K562 (cell line): ENCODE measurements around the gene TLR5. TPM values are rescaled to one million over a fixed set of nuclear protein-coding genes. Genes with fewer than 3 reads are reported as not detected.

Experiments
- ATAC-seq: fragments of 200-7000 bp; cut with Tn5 transposase; 3 replicates; pipeline ENCODE4 v1.9.1; 2020; ENCODE audit warnings: moderate library complexity
- BruUV-seq: library from RNA; stranded (reverse); fragments of 400-500 nt; replicated peaks from 2 replicates; lab custom pipeline; 2021; lab: Mats Ljungman, UMichigan
- CTCF ChIA-PET: fragments of 300-600 bp; formaldehyde crosslinking; extraction: SDS; loops from one replicate; lab custom pipeline; 2021; ENCODE audit warnings: low intra/inter-chr PET ratio; lab: Yijun Ruan, JAX
- POLR2A ChIA-PET: fragments of 300-600, 350-650 bp; sonication (Branson Sonifier 250); formaldehyde crosslinking; extraction: SDS; loops from one replicate; lab custom pipeline; 2021; ENCODE audit warnings: antibody characterized with exemption, inconsistent platforms; lab: Yijun Ruan, JAX
- DNase-seq, 4 experiments: peaks; one replicate each; pipeline versions ENCODE4 v3.0.0 to v3.0.0-alpha.2; 2011 to 2018; ENCODE audit warnings: low spot score in 3 of 4, mixed read lengths in 3 of 4; ENCODE audit errors: extremely low read depth in 1 of 4
- FAIRE-seq: peaks from 2 replicates; lab custom pipeline; 2011; peaks lifted over from hg19 to GRCh38; lab: Jason Lieb, UNC
- H2AFZ ChIP-seq: 2 replicates; pipeline ENCODE4 v1.6.0; 2011; ENCODE audit warnings: low read depth, low read length, control low read depth, inconsistent platforms
- H3K27ac ChIP-seq: fragments of 200-600 bp; 3 replicates; pipeline ENCODE4 v1.8.0; 2011; ENCODE audit warnings: low read depth, mild to moderate bottlenecking, control low read depth, inconsistent platforms, low read length, moderate library complexity, mixed read lengths; ENCODE audit errors: extremely low read depth
- H3K27me3 ChIP-seq, 2 experiments: fragments of 300-600 bp in 1 of 2; 2 replicates in 1 of 2; 3 replicates in 1 of 2; pipeline versions ENCODE4 v1.6.0 to v1.8.0; 2011; ENCODE audit warnings: inconsistent platforms in 2 of 2, low read length in 2 of 2, mild to moderate bottlenecking in 1 of 2, mixed read lengths in 1 of 2, moderate library complexity in 1 of 2; ENCODE audit not compliant: control insufficient read depth in 2 of 2, insufficient read depth in 2 of 2
- H3K36me3 ChIP-seq: fragments of 300-600 bp; 3 replicates; pipeline ENCODE4 v1.8.0; 2011; ENCODE audit warnings: mild to moderate bottlenecking, low read length, inconsistent platforms; ENCODE audit not compliant: control insufficient read depth, insufficient read depth
- H3K4me1 ChIP-seq, 2 experiments: fragments of 200-600 bp in 1 of 2; replicated peaks in 1 of 2; 2 replicates in 1 of 2; 3 replicates in 1 of 2; pipeline versions ENCODE4 v1.5.1 to v1.8.0; 2011; ENCODE audit warnings: inconsistent platforms in 2 of 2, low read length in 2 of 2, mild to moderate bottlenecking in 1 of 2, mixed read lengths in 1 of 2, moderate library complexity in 1 of 2; ENCODE audit not compliant: control insufficient read depth in 2 of 2, insufficient read depth in 2 of 2
- H3K4me2 ChIP-seq: 2 replicates; pipeline ENCODE4 v1.6.1; 2011; ENCODE audit warnings: low read length, control low read depth, inconsistent platforms, mixed read lengths; ENCODE audit not compliant: insufficient read depth
- H3K4me3 ChIP-seq: fragments of 200-600 bp; sonication (generic), shearing (Covaris generic); 2 replicates; pipeline ENCODE4 v1.5.1; 2016; ENCODE audit warnings: control low read depth, inconsistent platforms
- H3K79me2 ChIP-seq: fragments of 200-600 bp; 3 replicates; pipeline ENCODE4 v1.8.0; 2011; ENCODE audit warnings: low read length, inconsistent platforms; ENCODE audit not compliant: control insufficient read depth, insufficient read depth
- H3K9ac ChIP-seq, 2 experiments: 2 replicates each; pipeline versions ENCODE4 v1.6.0 to v1.6.1; 2011; ENCODE audit warnings: low read depth in 2 of 2, low read length in 2 of 2, control low read depth in 1 of 2, inconsistent platforms in 1 of 2, mild to moderate bottlenecking in 1 of 2, mixed read lengths in 1 of 2; ENCODE audit not compliant: insufficient read depth in 1 of 2
- H3K9me1 ChIP-seq: one replicate; pipeline ENCODE4 v1.6.0; 2011; ENCODE audit warnings: inconsistent platforms, mild to moderate bottlenecking, low read length, moderate library complexity; ENCODE audit not compliant: control insufficient read depth, insufficient read depth
- H3K9me3 ChIP-seq: replicated peaks from 2 replicates; pipeline ENCODE4 v1.5.1; 2011; ENCODE audit warnings: low read depth, low read length, inconsistent platforms; ENCODE audit not compliant: control insufficient read depth, insufficient read depth
- H4K20me1 ChIP-seq: replicated peaks from 2 replicates; pipeline ENCODE4 v1.6.1; 2011; ENCODE audit warnings: low read length, inconsistent platforms, mixed read lengths; ENCODE audit not compliant: control insufficient read depth, insufficient read depth
- ETV5 ChIP-seq: sonication (generic); formaldehyde crosslinking; IDR thresholded peaks from 2 replicates; pipeline ENCODE4 v1.4.0; 2020; ENCODE audit warnings: low read depth, mild to moderate bottlenecking, missing genetic modification reagents
- MYC ChIP-seq, 2 experiments: fragments of 250-450 bp in 1 of 2; sonication (Bioruptor Pico) in 1 of 2; IDR thresholded peaks; 2 replicates each; pipeline versions ENCODE4 v1.5.1 to v1.6.1; 2012 to 2021; ENCODE audit warnings: low read depth in 2 of 2, borderline replicate concordance in 1 of 2, improper control_type of control experiment in 1 of 2, low read length in 1 of 2, mild to moderate bottlenecking in 1 of 2, moderate library complexity in 1 of 2
- RBM25 ChIP-seq: fragments of 200-400 bp; formaldehyde crosslinking; IDR thresholded peaks from 2 replicates; pipeline ENCODE4 v1.6.1; 2018; ENCODE audit warnings: low read length, low read depth, moderate library complexity; ENCODE audit not compliant: severe bottlenecking
- SMARCA4 ChIP-seq: fragments of 450-650 bp; IDR thresholded peaks from 2 replicates; pipeline ENCODE4 v1.6.1; 2016
- SRSF3 ChIP-seq: fragments of 200-400 bp; formaldehyde crosslinking; IDR thresholded peaks from 2 replicates; pipeline ENCODE4 v1.6.1; 2016; ENCODE audit warnings: mild to moderate bottlenecking, low read length, moderate library complexity; ENCODE audit not compliant: insufficient read depth
- TAF7 ChIP-seq: fragments of 450-650 bp; IDR thresholded peaks from 2 replicates; pipeline ENCODE4 v1.6.1; 2016; ENCODE audit warnings: missing genetic modification characterization, missing compliant biosample characterization
- ZFPM2 ChIP-seq: fragments of 250-450 bp; sonication (Bioruptor Pico); IDR thresholded peaks from 2 replicates; pipeline ENCODE4 v1.5.1; 2022; ENCODE audit warnings: mild to moderate bottlenecking
- WGBS: fragments of 100-300 bp; shearing (Covaris generic); methylation state at CpG from one replicate; pipeline ENCODE4 v1.1.6; 2016; ENCODE audit warnings: low coverage, mixed read lengths; ENCODE audit not compliant: insufficient coverage; ENCODE audit errors: missing lambda C conversion rate; 5-methylcytosine and 5-hydroxymethylcytosine counted together
- in situ Hi-C: fragments of 300-500 bp; cut with MboI; formaldehyde crosslinking; loops from 4 replicates; pipeline ENCODE4 v1.15.0; 2018; ENCODE audit warnings: inconsistent platforms, mixed read lengths
- intact Hi-C: fragments of 100-400 bp; cut with micrococcal nuclease; formaldehyde crosslinking; loops from 2 replicates; pipeline ENCODE4 v1.14.2; 2022
- polyA plus RNA-seq, 8 experiments: library from polyadenylated mRNA; depleted of rRNA in 4 of 8; stranded (reverse) in 5 of 8; unstranded in 3 of 8; fragments of >200 nt; fragmentation: Nextera tagmentation in 2 of 8; fragmentation: Illumina TruSeq in 1 of 8; extraction: Ambion mirVana in 2 of 8; extraction: Trizol in 1 of 8; gene quantifications; 2 replicates each; pipeline versions ENCODE4 v1.2.1 to v1.2.3, GENCODE V29; 2011 to 2014; ENCODE audit warnings: inconsistent platforms in 1 of 8, missing spikeins in 1 of 8
- total RNA-seq, 7 experiments: library from RNA; depleted of rRNA in 6 of 7; stranded (reverse); fragments of >200 nt in 6 of 7; fragmentation: Illumina TruSeq in 2 of 7; extraction: Trizol in 2 of 7; gene quantifications; 2 replicates each; pipeline versions ENCODE4 v1.2.1 to v1.2.3, GENCODE V29; 2011 to 2021; ENCODE audit warnings: low replicate concordance in 1 of 7

The TLR5 gene
- total and polyA plus RNA-seq, 9 of the 15 experiments (the other 6 are each of a cell fraction or from before 2014, with no cell fraction given) = 0.93 to 7.4 (median 1.9) TPM

GRCh38 chr1:223089250-223089649, 53.8 kb downstream of the TLR5 start:
- WGBS = 0% methylated on average over 11 of the region's 11 CpGs
- ATAC-seq = no peak

GRCh38 chr1:223088713-223089240, 54.3 kb downstream of the TLR5 start:
- ATAC-seq (no peak), FAIRE-seq (no peak), DNase-seq (no peak)
- 3% methylated on average over 13 of the region's 13 CpGs for WGBS
- peaks cover 14 to 45% of the 10 kb centered on the region in 2 experiments; a peak in 4 of 5 replicates for H3K27me3 ChIP-seq
- no peak overlapping the region for H3K4me3 ChIP-seq
- H3K9ac ChIP-seq = no peak overlapping the region
- intact Hi-C loops (no loop called here), in situ Hi-C loops (loop anchor here (10.0 kb wide), 2 partner anchors 294 to 624 kb away; no protein-coding TSS in a partner anchor)
- no peaks in the 10 kb centered on the region for H3K36me3 ChIP-seq
- H3K4me2 ChIP-seq = no peak overlapping the region
- no peaks in the 10 kb centered on the region for H3K9me3 ChIP-seq
- H3K4me1 ChIP-seq = no peaks in the 10 kb centered on the region
- peaks cover 5% of the 10 kb centered on the region for H4K20me1 ChIP-seq
- H3K27ac ChIP-seq = no peak overlapping the region
- ChIA-PET POLR2A (interaction anchor here (0.6 to 0.7 kb wide), 3 partner anchors 38 to 748 kb away, joined by 3 to 4 read pairs (median 4); no protein-coding TSS in a partner anchor), CTCF (no interaction called here)
- no peak overlapping the region for H2AFZ ChIP-seq
- H3K79me2 ChIP-seq = no peaks in the 10 kb centered on the region
- peaks cover 5% of the 10 kb centered on the region for H3K9me1 ChIP-seq
- TF ChIP-seq ETV5 (no peak), ZFPM2 (CRISPR knock-in tag) (no peak), MYC (IDR thresholded peaks at IDR 0.05; ENCODE audit: low read depth, low read length) (no peak), MYC (CRISPR knock-in tag; IDR thresholded peaks at IDR 0.05; ENCODE audit: borderline replicate concordance, low read depth) (no peak), TAF7 (tag) (no peak), SRSF3 (no peak)
- TF ChIP-seq, all 486 proteins: peak for 0
- BruUV-seq = no TSS peak

More at GRCh38 chr1:223089250-223089649, 53.8 kb downstream of the TLR5 start:
- no peaks in the 10 kb centered on the region for H3K9me3 ChIP-seq
- no peak overlapping the region for H3K4me3 ChIP-seq
- intact Hi-C loops = no loop called here
- no TSS peak for BruUV-seq
- no peaks in the 10 kb centered on the region for H3K79me2 ChIP-seq
- H2AFZ ChIP-seq = no peak overlapping the region
- in situ Hi-C loops = loop anchor here (10.0 kb wide), 2 partner anchors 294 to 624 kb away; no protein-coding TSS in a partner anchor
- POLR2A ChIA-PET = interaction anchor here (0.6 to 0.7 kb wide), 2 partner anchors 38 to 42 kb away, joined by 3 to 4 read pairs; no protein-coding TSS in a partner anchor
- DNase-seq (no peak), FAIRE-seq (no peak)
- H3K9me1 ChIP-seq = peaks cover 5% of the 10 kb centered on the region
- CTCF ChIA-PET = no interaction called here
- peaks cover 12 to 44% of the 10 kb centered on the region in 2 experiments; a peak in 4 of 5 replicates for H3K27me3 ChIP-seq
- H3K27ac ChIP-seq = no peak overlapping the region
- no peak overlapping the region for H3K9ac ChIP-seq
- H4K20me1 ChIP-seq = peaks cover 5% of the 10 kb centered on the region
- H3K4me1 ChIP-seq = no peaks in the 10 kb centered on the region
- TF ChIP-seq RBM25 (peak; percentile 59), SMARCA4 (no peak)
- no peaks in the 10 kb centered on the region for H3K36me3 ChIP-seq
- H3K4me2 ChIP-seq = no peak overlapping the region
